Measurements from ENCODE around the gene NXN.

The NXN gene

DNA sequence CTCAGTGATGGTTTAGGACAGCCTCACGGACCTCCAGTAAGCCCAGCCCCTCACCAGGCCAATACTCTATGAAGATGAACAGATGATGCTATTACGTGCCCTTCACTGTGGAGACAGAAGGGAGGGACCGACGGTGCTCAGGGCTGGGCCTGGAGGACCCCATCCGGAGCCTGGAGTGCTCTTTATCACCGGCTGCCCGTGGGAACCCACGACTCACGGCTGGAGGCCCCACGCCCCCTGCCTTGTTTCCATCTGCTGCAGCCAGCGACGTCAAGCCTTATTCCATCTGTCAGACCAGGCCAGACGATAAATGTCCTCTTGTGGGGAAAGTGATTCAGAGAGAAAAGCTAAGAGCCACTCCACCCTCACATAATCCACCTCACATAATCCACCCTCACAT lies 13.4 kb upstream of the NXN start:
- TF ChIP-seq, protein P1, sequence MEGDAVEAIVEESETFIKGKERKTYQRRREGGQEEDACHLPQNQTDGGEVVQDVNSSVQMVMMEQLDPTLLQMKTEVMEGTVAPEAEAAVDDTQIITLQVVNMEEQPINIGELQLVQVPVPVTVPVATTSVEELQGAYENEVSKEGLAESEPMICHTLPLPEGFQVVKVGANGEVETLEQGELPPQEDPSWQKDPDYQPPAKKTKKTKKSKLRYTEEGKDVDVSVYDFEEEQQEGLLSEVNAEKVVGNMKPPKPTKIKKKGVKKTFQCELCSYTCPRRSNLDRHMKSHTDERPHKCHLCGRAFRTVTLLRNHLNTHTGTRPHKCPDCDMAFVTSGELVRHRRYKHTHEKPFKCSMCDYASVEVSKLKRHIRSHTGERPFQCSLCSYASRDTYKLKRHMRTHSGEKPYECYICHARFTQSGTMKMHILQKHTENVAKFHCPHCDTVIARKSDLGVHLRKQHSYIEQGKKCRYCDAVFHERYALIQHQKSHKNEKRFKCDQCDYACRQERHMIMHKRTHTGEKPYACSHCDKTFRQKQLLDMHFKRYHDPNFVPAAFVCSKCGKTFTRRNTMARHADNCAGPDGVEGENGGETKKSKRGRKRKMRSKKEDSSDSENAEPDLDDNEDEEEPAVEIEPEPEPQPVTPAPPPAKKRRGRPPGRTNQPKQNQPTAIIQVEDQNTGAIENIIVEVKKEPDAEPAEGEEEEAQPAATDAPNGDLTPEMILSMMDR (IDR thresholded peaks at IDR 0.05; ENCODE audit: control extremely low read depth, extremely low read depth, low read depth, missing control alignments): no peak
- CTCF ChIA-PET: interaction anchor here (1.7 kb wide), 1 partner anchor 12 kb away, joined by 7 read pairs; no protein-coding TSS in a partner anchor
- POLR2A ChIA-PET: no interaction called here
- no peak for DNase-seq (ENCODE audit: extremely low spot score)

DNA sequence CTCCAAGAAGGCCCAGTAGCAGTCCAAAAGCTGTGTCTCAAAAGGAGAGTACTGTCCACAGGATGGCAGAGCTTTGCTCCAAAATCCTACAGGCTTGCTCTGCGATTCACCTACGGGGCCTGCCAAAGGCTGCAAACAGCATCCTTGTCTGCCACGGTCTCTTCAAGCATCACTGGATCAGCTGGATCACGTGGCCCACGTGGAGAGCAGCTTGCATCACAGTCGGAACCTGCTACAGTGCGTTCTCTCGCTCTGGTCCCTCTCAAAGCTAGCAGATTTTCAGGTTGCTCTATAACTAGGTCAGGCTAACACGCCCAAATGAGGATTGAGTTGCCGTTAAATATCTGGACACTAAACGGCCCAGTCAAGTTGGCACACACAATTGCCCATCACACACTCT lies 9.0 kb upstream of the NXN start:
- CTCF ChIA-PET: interaction anchor here (1.1 to 1.4 kb wide), 2 partner anchors 194 to 289 kb away, joined by 3 read pairs; no protein-coding TSS in a partner anchor
- POLR2A ChIA-PET: no interaction called here
- no peak for DNase-seq (ENCODE audit: extremely low spot score)
- TF ChIP-seq, protein P1 (IDR thresholded peaks at IDR 0.05; ENCODE audit: control extremely low read depth, extremely low read depth, low read depth, missing control alignments): no peak

DNA sequence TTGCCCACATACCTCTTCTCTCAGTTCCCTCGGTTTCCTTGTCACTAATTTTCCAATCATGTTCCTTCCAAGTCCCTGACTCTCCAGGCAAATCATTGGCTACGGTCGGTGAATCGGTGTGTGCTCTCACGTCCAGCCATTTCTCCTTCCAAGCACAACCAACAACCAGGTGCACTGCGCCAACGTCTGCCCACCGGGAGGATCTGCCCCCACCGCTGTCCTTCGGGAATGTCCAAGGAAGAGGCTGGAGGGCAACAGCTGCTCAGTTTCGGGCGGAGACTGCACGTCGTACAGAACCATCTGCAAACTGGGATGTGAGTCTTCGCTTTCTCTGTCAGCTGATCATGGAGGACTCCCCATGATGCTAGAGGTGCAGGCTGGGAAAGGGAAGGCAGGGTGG lies 8.4 kb upstream of the NXN start:
- ChIA-PET POLR2A (no interaction called here), CTCF (interaction anchor here (1.1 to 1.4 kb wide), 2 partner anchors 193 to 288 kb away, joined by 3 read pairs; no protein-coding TSS in a partner anchor)
- no peak for DNase-seq (ENCODE audit: extremely low spot score)
- TF ChIP-seq, protein P1 (IDR thresholded peaks at IDR 0.05; ENCODE audit: control extremely low read depth, extremely low read depth, low read depth, missing control alignments): no peak

DNA sequence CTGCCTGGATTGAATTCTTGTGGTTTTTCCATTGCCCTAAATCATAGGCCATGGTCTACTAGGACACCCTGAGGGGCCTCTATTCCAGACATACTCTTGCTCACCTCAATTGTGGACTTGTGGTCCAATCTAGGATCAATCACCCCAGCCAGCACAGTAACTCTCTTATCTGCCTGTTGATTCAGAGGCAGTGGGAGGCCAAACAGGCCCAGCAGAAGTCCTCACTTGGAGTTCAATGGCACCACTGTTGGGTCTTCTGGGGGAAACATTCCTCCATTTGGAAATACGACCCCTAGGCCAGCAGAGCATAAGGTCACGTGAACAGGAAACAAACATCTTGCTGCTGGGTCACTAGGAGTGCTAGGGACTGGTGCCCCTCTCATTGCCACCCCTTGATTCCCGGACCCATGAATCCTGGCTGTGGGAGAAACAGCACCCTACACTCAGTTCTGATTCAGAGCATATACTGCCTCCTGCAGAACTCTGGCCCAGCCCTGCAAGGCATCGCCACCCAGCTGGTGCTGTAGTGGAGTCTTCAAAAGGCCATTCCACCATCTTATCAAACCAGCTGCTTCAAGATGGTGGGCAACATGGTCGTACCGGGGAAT lies 6.8 kb upstream of the NXN start:
- CTCF ChIA-PET: interaction anchor here (1.6 kb wide), 1 partner anchor 10 kb away, joined by 7 read pairs; the partner anchor contains the start of gene TIMM22
- POLR2A ChIA-PET: no interaction called here
- no peak for DNase-seq (ENCODE audit: extremely low spot score)
- TF ChIP-seq, protein P1 (IDR thresholded peaks at IDR 0.05; ENCODE audit: control extremely low read depth, extremely low read depth, low read depth, missing control alignments): no peak

DNA sequence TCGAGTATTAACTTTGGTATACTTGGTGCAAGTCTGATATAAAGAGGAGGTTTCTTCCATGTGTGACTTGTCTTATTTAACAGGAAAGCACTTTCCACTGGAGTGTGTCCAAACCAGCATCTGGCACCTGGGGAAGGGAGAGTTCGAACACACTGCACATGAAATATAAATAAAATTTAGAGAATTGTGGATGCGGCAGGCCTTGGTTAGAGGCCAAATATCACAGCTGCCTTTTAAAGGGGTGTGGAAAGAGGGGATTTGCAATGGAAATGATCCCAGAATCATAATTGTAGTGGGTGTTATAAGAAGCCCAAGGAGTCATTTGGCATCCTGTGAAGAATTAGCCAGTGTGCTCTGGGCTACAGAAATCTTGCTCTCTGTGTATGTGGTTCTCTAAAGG lies 4.3 kb upstream of the NXN start:
- ChIA-PET CTCF (interaction anchor here (0.6 kb wide), 1 partner anchor 13 kb away, joined by 3 read pairs; the partner anchor contains the start of gene TIMM22), POLR2A (no interaction called here)
- DNase-seq (ENCODE audit: extremely low spot score): no peak
- TF ChIP-seq, protein P1 (IDR thresholded peaks at IDR 0.05; ENCODE audit: control extremely low read depth, extremely low read depth, low read depth, missing control alignments): no peak

DNA sequence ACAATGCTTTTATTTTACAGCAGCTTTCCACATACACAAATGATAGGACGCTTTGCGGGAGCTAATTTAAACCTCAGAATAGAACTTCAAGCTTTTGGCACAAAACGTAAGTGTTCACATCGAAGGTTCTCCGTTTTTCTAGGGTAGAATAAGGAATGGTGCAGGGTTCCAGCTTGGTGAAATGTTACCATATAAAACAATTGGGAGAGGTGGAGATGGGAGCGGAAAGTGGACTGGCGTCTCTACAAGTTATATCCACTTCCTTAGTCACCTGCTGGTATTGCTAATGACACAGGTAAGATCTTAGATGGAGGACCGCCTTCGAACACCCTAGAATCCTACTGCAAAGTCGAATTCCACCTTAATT lies 1.7 kb upstream of the NXN start:
- no peak for DNase-seq (ENCODE audit: extremely low spot score)
- ChIA-PET POLR2A (no interaction called here), CTCF (interaction anchor here (0.8 to 4.6 kb wide), 23 partner anchors 8 to 836 kb away, joined by 3 to 50 read pairs (median 6); partner anchors contain the start of genes GEMIN4, GLOD4, MRM3 and TIMM22)
- TF ChIP-seq, protein P1 (IDR thresholded peaks at IDR 0.05; ENCODE audit: control extremely low read depth, extremely low read depth, low read depth, missing control alignments): no peak
